Muscle of back (tissue), 11 donors: ENCODE data around the gene CDH4. TPM values are rescaled to one million over a fixed set of nuclear protein-coding genes. Genes with fewer than 3 reads are reported as not detected.
A peak's percentile ranks its signal among the peaks of the same experiment; 100 is the strongest.

Experiments
- DNase-seq, 3 donors: peaks; one replicate each; pipeline versions ENCODE4 v3.0.0 to v3.0.0-alpha.2; 2013
- polyA plus RNA-seq, 10 donors: library from polyadenylated mRNA; unstranded; fragments of 120-200 nt; gene quantifications; one replicate each; pipeline ENCODE4 v1.2.1, GENCODE V29; 2013; ENCODE audit not compliant: insufficient read length in 10 of 10

Gene CDH4
- polyA plus RNA-seq, 10 donors = 0.74 to 2.0 (median 1.1) TPM

DNA sequence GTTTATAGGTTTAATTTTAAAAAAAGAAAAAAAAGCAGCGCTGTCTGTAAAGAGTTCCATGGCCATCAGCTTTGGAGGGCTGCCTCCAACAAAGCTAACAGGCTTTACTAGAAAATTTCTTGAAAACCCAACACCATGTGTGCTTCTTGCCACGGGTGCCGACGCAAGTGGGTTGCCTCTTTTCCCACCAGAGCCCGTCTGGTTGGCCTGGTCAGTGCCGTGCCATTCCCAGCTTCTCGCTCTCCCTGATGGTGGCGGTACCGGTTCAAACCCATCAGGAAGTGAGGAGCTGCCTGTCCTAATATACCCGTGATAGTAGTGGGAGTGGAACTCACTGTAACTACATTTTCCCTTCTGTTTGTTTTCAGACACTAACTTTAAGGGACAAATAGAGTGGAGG, 73.7 kb downstream of the CDH4 start:
- no peak for DNase-seq

DNA sequence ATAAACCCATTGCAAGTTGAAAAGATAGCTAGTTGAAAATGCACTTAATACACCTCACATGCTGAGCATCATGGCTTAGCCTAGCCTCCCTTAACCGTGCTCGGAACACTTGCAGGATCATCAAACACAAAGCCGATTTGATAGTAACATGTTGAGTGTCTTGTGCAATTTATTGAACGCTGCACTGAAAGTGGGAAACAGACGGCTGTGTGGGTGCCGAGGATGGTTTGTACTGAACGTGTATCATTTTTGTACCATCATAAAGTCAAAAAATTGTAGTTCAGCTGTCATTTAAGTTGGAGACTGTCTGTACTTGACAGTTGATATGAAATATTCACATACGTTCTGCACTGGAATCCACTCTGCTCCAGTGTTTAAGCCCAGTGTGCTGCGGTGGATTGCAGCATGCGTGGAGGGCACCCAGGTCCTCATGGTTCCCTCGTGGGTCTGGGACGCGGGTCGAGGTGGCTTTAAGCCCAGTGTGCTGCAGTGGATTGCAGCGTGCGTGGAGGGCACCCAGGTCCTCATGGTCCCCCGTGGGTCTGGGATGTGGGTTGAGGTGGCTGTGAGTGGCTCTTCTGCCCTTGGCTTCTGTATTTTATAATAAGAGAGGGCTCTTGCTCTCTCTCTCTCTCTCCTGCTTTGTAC, 77.0 kb downstream of the CDH4 start:
- DNase-seq = no peak

DNA sequence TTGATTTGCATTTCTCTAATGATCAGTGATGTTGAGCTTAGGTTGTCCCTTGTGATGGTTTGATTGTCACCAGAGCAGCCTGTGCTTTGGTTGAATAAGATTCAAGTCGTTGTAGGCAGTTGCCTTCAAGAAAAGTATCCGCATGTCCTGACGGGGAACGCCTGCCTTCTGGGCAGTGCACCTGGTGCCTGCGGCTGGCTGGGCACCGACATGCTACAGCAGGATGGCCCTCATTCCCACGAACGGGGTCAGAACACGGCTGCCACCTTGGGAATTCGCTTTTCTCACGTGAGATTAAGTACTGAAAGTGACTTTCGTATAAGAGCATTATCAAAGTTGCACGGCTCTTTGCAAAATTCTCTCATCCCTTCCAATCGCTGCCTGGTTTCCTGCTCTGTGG, 78.4 kb downstream of the CDH4 start:
- no peak for DNase-seq

DNA sequence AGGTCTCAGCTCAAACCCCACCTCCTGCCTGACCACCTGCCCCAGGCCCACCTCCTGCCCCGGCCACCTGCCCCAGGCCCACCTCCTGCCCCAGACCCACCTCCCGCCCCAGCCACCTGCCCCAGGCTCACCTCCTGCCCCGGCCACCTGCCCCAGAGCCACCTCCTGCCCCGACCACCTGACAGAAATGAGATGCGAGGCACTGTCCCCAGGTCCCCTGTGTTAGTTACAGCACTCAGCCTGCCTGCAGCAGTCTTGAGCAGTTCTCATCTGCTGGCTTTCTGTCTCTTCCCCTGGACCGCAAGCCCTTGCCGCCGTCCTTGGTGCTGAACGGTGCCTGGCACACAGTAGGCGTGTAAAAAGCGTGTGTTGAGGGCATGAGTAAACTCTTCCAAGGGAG, 79.5 kb downstream of the CDH4 start:
- no peak for DNase-seq

DNA sequence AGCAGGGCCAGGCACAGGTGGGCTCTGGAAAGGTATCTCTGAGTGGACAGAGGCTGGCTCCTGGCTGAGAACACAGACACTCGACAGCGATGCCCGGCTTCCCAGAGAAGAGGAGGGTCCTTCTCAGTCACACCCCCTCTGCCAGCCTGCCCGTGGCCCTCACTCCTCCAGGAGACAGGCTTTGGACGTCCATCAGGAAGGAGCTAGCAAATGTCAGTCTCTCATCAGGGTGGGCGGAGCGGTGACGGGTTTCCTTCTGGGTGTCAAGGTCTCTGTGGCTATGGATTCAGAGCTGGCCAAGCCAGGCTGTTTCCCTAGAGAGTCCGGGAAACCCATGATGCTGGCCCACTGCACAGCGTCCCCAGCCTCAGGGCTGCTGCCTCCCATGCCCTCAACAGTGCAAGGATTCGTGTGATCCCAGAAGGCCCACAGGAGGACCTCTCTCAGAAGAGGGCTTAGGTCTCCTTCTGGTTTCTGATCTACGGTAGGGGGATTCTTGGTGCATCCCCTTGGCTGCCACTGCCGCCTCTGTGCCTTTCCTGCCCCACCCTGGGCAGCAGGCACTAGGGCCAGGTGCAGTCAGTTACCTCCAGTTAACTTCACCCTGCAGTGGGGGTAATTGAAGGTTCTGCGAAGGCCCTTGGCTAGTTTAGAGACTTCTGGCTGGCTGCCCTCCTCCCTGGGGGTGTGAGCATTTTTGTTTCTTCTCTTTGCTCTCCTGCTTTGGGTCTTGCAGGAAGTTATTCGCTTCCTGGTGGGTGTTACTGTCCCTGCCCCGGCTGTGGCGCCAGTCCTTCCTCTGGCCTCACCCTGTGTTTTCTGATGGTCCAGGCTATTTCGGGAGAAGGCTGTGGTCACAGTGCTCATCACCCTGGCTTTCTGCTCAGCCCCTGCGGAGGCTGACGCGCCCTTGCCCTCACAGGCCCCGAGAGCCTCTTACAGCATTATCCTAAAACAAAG, 80.2 kb downstream of the CDH4 start:
- DNase-seq = no peak

DNA sequence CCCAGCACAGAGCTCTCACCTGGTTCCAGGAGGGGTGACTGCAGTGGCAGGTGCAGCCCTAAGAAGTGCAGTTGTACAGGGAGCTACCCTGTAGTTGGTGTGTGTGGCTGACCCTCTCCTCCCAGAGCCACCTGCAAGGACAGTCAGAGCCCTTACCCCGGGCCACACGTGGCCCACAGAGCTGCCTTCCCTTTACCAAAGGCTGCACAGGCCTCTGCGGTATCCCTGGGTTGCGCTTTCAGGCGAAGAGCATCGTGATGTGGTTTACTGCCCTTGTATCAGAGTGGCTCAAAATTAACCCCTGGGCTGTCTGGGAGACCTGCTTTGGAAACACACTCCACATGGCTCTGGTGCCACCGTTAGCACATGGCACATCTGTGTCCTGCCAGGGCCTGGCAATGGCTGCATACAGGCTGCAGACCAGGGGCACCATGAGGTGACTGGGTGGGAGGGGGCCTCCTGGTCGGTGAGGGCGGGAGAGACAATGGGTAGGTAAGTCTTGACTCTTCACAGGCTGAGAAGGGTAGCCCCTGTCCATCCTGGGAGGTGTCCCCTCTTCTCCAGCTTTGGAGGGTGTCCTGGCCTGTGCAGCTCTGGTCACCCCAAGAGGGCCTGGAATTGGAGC, 81.5 kb downstream of the CDH4 start:
- DNase-seq = no peak

DNA sequence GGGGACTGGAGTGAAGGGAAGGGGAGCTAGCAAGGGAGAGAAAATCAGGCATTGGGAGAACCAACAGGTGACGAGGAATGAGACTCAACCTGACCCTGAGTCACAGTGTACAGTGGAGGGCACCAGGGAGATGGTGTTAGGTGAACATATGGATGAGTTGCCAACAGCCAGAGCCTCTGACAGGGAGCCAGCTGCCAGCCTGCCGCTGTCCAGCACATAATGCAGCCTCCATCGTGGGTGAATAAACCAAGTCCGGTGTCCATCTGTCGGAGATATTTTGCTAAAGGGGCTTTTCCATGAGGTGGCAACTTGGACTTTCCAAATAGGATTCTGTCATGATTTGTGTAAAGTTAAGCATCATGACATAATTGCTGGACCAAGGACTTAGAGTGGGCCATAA, 88.1 kb downstream of the CDH4 start:
- DNase-seq = no peak

DNA sequence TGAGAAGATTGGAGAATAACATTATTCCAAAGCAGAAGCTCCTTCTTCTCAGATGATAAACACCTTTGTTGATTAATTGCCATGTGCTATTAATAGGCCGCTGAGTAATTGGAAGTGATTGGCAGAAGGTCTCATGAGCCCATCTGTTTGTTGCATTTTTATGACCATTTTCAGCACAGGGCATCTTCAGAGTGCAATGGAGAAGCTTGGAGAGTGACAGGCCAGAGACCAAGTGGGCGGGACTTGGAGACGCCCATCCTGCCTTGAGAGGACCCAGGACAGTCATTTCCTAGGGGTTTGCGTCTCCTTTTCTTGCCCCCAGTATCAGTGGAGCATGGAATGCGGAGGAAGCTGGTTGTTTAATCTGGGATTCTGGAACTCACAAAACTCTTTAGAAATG, 89.5 kb downstream of the CDH4 start:
- DNase-seq = no peak

DNA sequence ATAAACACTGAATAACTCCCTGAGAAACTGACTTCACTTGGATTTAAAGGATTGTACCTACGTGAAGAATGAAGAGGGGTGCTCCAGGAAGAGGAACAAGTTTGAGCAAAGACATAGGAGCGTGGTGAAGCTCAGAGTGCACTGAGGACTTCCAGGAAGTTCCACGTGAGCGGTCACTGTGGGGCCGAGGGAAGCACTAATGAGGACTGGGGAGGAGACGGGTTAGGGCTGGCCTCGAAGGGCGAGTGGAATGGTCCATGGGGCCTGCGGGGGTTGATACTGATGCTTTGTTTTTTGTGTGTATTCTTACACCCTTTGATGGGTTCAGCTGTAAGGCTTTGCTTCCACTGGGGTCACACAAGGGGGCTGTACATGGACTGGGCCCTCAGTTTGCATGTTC, 91.9 kb downstream of the CDH4 start:
- DNase-seq = no peak

DNA sequence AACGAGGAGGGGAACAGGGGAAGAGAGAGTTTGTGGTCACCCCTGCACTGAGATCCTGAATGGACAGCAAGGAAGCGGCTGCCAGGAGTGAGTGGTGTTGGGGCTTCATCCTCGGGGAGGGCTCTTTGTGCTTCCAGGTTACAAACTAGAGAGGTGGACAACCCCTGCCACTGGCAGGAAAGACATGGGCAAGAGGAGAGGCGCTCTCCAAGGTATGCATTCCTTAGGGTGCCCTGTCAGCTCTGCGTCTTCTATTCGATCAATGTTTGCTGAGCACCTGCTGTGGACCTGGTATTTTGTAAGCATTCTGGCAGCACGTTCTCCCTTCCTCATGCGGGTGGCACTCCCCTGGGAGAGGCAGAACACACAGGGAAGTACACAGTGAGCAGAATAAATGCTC, 93.6 kb downstream of the CDH4 start:
- DNase-seq = no peak

DNA sequence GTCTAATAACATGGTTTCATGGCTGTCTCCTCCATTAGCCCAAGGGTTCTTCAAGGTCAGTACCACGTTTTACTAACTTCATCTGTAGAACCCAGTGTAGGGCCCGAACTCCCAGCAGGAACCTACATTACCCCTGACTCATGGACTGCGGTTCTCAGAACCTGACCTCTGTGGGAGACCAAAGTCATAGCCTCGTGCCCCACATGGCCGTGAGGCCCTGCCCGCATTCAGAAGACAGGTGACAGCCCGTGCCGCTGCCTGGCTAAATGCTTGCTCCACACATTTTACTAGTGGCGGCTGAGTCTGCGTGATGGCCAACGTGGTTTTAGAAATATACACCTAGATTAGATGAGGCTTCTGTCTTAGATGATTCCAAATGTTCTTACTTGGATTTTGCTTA, 94.9 kb downstream of the CDH4 start:
- no peak for DNase-seq

DNA sequence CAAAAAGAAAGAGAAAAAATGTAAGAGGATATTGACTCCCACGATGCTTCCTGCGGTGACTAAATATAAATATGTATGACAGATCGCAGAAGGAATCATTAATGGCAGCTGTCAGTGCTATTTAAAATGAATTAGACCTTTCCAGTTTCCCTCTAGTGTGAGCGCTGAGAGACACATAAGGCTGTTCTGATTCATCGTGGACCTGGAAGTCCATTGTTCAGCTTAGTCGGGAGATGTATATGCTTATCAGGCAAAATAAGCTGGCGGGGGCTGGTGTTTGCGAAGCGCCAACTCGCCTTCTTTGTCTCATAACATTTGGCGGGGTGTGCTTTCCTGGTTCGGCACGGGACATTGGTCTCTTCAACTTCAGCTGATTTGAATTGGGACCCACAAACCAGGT, 95.4 kb downstream of the CDH4 start:
- DNase-seq = no peak

DNA sequence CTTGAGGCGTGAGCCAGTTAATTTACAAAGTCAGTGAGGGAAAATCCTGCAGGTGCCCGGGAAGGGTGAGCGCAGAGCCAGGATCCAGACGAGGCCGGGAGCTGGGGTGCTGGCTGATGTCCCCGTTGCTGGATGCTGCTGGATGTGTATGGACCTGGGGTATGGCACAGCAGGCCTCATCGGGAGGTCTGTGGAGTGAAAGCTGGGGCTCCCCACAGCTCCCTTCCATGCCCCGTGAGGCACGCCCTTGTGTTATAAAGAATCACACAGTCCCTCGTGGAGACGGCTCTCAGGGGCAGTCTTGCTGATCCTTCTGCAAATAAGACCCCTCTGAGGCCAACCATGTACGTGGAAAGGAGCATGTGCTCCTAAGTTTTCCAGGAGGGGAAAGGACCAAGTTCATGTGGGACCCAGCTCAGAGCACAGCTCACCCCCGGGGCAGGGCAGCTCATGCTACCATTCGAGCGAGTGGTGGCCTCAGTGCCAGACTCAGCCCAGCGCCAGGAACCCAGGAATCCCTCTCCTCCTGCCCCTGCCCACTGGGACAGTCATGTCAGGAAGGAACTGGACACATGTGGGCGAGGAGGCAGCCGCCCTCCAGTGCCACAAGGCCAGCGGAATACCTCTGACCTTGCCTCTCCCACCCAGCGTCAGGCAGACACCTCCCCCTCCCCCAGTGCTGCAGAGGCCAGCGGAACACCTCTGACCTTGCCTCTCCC, 97.5 kb downstream of the CDH4 start:
- no peak for DNase-seq

DNA sequence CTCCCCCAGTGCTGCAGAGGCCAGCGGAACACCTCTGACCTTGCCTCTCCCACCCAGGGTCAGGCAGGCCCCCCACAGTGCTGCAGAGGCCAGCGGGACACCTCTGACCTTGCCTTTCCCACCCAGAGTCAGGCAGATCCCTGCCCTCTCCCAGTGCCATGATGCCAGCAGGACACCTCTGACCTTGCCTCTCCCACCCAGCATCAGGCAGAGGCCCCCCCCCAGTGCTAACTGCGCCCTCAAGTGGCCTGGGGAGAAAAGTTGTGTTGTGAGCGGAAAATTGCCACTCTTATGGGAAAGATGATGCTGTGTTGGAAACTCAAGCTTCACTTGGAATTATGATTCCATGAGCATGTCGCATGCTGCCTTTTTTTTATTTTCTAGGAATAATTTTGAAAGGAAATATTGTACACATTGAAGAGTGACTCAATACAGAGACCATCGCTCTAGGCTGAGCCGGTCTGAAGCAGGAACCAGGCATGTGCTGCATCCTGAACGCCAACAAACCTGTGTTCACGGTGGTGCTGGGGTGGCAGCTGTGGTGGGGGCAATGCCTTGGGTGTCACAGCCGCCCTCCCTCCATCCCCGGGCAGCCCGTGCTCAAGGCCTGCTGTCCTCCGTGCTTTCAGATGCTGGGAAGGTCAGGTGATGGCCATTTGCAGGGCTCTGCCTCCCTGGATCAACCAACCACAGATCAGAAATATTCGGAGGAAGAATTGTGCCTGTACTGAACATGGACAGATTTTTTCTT, 98.6 kb downstream of the CDH4 start:
- no peak for DNase-seq

DNA sequence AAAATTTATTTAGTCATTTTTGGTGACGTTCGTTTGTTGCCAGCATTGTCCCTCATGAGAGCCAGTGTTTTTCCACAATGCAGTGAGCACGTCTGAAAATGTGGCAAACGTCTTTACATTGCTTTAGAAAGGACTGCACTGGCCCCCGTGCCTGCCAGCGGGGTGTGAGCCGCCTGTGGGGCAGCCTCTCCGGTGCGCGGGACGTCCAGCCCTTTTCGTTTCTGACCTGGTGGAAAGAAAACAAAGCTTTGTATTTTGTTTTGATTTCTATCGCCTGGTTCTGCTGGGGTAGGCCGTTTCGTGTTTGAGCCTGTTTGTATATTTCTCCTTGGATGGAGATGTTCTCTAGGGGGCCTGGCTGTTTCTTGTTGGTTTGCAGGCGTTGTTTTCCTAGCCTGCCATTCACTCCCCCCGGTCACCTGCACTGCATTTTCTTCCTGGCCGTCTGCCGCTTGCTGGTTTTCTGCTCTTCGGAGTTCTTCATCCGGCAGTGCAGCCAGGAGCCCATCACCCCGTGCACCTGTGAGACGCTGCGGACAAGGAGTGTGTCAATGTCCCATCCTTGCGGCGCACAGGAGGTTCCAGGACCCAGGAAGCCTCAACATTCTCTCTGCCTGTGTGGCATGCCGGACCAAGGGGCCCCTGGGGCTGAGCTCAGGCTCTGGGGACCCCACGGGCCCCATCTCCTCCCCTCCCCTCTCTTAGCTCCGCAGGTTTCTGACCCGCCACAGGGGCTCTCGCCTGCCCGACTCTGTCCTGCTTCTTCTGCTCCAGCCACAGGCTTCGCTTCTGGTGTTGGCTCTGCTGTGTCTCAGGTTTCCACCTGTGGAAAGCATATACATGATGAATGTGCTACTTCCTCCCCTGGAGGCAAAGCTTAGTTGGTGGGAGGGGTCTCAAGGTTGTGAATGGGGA, 100.5 kb downstream of the CDH4 start:
- DNase-seq = no peak

DNA sequence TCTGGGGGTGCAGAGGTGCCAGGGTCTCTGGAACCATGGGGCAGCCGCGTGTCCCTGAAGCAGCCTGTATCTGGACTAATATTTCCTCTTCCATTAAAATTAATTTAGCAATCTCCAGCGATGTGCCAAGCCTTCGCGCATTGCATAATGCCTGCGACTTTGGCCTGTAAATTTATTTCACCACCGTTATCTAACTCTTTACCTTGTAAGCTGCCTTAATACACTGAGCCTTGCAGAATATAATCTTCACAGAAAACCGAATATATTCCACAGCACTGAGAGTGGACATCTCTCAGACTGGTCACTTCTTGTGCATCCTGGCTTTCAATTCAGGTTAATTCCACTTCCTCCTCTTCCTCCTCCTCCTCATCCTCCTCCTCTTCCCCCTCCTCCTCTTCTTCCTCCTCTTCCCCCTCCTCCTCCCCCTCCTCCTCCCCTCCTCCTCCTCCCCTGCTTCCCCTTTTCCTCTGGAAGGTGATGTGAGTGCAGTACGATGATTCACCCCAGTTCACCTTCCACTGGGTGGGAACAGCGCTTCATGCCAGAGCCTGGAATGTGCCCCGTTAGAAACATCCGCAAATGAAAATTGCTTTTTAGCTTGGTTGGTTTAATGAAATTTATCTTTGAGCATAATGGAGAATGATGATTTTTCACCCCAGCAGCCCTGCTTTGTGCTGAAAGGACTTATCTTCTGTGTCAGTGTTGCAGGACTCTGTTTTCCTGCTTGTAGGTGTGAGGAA, 101.4 kb downstream of the CDH4 start:
- peak in 1 of 3 donors; percentile 8 for DNase-seq

DNA sequence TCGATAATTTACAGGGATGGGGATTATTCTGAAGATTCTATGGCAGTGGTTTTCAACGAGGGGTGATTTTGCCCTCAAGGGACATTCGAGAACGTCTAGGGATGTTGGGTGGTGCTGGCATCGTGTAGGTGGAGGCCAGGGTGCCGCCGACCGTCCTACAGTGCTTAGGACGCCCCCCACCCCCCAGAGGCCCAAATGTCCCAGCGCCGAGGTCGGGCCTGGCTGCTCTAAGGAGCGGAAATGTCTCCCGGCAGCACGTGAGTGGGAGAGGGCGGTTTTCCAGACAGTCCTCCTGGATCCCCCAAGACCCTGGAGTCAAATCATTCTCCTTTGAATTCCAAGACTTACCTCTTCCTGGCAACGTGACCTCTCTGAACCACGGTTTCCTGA, 101.9 kb downstream of the CDH4 start:
- DNase-seq = no peak

DNA sequence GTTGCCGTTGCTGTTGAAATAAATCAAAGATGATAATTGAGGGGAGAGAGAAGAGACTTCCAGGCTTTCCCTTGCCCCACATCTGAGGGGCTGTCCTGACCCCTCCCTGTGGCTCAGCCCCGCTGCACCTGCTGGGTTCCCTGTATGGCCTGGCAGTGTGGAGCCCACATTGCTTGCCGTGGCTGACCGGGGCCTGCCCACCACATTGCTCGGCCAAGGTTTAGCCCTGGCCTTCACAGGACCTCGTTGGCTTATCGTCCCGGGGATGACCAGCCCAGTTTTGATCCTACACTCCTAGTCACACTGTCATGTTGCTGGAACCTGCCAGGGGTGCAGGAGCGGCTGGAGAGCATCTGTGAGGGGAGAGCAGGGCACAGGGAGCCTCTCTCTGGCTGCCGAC, 102.4 kb downstream of the CDH4 start:
- DNase-seq = no peak

DNA sequence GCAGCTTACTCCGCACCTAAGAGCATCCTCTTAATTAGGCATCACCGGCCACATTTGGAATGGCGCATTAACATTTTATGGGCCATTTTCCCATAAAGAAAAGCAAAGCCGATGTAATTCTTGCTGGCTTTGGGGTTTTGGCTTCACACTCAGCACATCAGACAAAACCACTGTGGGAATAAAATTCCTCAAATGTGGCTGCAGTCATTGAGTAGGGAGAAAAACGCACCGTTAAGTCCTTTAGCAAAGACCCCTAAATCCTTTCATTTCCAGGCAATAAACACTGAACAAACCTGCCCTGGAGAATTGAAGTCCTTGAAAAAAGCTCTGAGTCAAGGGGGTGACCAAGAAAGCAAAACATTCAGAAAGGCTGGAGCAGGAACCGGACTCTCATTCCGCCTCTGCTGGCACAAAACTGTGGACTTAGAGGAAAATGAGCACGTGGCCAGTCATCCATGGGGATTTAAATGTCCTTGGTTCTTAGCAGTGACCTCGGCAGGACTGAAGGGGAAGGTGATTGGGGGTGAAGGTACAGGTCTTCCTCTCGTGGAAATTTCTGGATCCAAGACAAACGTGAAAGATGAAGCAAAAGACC, 102.9 kb downstream of the CDH4 start:
- DNase-seq = no peak
